PFSK-1 (cell line): ENCODE measurements around the gene SDC1.

ENCODE experiments used
- FOXP2 ChIP-seq: optimal IDR thresholded peaks from 2 replicates; pipeline ENCODE3; 2011; ENCODE audit warnings: borderline replicate concordance, control low read depth, inconsistent platforms; ENCODE audit not compliant: insufficient read depth; ENCODE audit errors: extremely low read length, extremely low read depth
- POLR2AphosphoS5 ChIP-seq: IDR thresholded peaks from 2 replicates; pipeline ENCODE4 v1.6.1; 2012; ENCODE audit warnings: low read depth, mild to moderate bottlenecking, control low read depth, low read length, moderate library complexity
- SIN3A ChIP-seq: IDR thresholded peaks from 2 replicates; pipeline ENCODE4 v1.6.1; 2012; ENCODE audit warnings: mild to moderate bottlenecking, low read length, moderate library complexity, borderline replicate concordance; ENCODE audit not compliant: insufficient read depth
- TAF1 ChIP-seq: IDR thresholded peaks from 2 replicates; pipeline ENCODE4 v1.6.1; 2012; ENCODE audit warnings: low read length, control low read depth, borderline replicate concordance; ENCODE audit not compliant: insufficient read depth
- TF ChIP-seq, protein P1 (sequence below), 2 experiments: IDR thresholded peaks; 2 replicates each; pipeline versions ENCODE4 v1.6.1 to v1.8.0; 2011 to 2012; ENCODE audit warnings: low read depth in 2 of 2, low read length in 2 of 2, control low read depth in 1 of 2, inconsistent platforms in 1 of 2, mild to moderate bottlenecking in 1 of 2, moderate library complexity in 1 of 2; ENCODE audit not compliant: insufficient read depth in 1 of 2

The SDC1 gene

GRCh38 chr2:20165677-20166509, 59.0 kb downstream of the SDC1 start:
- TF ChIP-seq POLR2AphosphoS5 (no peak), FOXP2 (no peak), TAF1 (no peak), SIN3A (no peak)
- TF ChIP-seq, protein P1, sequence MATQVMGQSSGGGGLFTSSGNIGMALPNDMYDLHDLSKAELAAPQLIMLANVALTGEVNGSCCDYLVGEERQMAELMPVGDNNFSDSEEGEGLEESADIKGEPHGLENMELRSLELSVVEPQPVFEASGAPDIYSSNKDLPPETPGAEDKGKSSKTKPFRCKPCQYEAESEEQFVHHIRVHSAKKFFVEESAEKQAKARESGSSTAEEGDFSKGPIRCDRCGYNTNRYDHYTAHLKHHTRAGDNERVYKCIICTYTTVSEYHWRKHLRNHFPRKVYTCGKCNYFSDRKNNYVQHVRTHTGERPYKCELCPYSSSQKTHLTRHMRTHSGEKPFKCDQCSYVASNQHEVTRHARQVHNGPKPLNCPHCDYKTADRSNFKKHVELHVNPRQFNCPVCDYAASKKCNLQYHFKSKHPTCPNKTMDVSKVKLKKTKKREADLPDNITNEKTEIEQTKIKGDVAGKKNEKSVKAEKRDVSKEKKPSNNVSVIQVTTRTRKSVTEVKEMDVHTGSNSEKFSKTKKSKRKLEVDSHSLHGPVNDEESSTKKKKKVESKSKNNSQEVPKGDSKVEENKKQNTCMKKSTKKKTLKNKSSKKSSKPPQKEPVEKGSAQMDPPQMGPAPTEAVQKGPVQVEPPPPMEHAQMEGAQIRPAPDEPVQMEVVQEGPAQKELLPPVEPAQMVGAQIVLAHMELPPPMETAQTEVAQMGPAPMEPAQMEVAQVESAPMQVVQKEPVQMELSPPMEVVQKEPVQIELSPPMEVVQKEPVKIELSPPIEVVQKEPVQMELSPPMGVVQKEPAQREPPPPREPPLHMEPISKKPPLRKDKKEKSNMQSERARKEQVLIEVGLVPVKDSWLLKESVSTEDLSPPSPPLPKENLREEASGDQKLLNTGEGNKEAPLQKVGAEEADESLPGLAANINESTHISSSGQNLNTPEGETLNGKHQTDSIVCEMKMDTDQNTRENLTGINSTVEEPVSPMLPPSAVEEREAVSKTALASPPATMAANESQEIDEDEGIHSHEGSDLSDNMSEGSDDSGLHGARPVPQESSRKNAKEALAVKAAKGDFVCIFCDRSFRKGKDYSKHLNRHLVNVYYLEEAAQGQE (IDR thresholded peaks at IDR 0.05; ENCODE audit: insufficient read depth in 1 of 2, low read depth in 2 of 2, low read length in 2 of 2), result no peak

DNA sequence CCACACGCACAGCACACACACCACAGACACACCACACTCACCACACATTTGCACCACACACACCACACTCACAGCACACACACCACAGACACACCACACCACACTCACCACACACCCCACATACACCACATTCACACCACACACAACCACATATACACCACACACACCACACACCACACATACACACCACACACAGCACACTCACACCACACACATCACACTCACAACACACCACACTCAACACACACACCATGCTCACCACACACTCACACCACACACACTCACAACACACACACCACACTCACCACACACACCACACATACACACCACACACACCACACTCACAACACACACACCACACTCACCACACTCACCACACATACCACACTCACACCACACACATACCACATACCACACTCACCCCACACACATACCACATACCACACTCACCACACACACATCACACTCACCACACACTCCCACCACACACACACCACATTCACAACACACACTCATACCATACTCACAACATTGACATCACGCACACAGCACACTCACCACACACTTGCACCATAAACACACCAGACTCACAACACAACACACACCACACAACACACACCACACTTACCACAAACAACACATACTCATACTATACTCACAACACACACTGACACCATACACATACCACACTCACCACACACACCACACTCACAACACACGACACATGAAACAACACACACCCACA, 60.0 kb downstream of the SDC1 start:
- TF ChIP-seq TAF1, result no peak
- TF ChIP-seq, protein P1 (IDR thresholded peaks at IDR 0.05; ENCODE audit: insufficient read depth in 1 of 2, low read depth in 2 of 2, low read length in 2 of 2), result no peak
- TF ChIP-seq FOXP2, result no peak
- TF ChIP-seq POLR2AphosphoS5, result no peak

DNA sequence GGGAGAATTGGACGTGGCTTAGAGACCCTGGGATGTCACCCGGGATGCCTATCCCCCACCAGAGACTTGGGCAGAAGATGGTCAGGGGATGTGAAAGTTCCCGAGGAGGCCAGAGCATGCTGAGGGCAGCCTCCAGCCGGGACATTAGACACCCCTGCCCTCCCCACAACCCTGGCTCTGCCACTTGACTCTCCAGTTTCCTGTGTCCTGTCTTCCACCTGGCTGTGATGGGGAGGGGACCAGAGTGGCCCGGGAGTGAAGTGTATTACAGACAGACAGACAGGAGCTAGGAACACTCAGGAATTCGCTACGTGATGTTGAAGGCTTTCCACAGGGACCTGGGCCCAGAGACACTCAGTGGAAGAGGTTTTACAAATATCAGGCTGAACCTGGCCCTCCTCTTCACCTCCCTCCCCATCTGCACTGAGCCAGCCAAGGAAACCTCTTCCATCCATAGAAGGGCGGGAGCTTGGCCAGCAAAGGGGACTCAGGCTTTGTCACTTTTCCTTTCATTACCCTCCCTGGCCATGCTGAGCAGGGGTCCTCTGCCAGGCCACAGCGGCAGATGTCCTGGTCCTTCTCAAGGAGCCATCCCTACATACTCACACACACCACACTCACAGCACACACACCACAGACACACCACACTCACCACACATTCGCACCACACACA, 60.7 kb downstream of the SDC1 start:
- TF ChIP-seq, protein P1 (IDR thresholded peaks at IDR 0.05; ENCODE audit: insufficient read depth in 1 of 2, low read depth in 2 of 2, low read length in 2 of 2), result no peak
- TF ChIP-seq FOXP2 (no peak), POLR2AphosphoS5 (no peak), SIN3A (no peak), TAF1 (no peak)

GRCh38 chr2:20159411-20160070, 65.4 kb downstream of the SDC1 start:
- TF ChIP-seq FOXP2 (no peak), TAF1 (no peak), POLR2AphosphoS5 (no peak), SIN3A (no peak)
- TF ChIP-seq, protein P1 (IDR thresholded peaks at IDR 0.05; ENCODE audit: insufficient read depth in 1 of 2, low read depth in 2 of 2, low read length in 2 of 2), result no peak
